ENCODE results near the gene OSGEP.

Gene OSGEP
- 50.4 to 60.2 (median 51.5) reads per million in 3 donors for total RNA-seq

DNA sequence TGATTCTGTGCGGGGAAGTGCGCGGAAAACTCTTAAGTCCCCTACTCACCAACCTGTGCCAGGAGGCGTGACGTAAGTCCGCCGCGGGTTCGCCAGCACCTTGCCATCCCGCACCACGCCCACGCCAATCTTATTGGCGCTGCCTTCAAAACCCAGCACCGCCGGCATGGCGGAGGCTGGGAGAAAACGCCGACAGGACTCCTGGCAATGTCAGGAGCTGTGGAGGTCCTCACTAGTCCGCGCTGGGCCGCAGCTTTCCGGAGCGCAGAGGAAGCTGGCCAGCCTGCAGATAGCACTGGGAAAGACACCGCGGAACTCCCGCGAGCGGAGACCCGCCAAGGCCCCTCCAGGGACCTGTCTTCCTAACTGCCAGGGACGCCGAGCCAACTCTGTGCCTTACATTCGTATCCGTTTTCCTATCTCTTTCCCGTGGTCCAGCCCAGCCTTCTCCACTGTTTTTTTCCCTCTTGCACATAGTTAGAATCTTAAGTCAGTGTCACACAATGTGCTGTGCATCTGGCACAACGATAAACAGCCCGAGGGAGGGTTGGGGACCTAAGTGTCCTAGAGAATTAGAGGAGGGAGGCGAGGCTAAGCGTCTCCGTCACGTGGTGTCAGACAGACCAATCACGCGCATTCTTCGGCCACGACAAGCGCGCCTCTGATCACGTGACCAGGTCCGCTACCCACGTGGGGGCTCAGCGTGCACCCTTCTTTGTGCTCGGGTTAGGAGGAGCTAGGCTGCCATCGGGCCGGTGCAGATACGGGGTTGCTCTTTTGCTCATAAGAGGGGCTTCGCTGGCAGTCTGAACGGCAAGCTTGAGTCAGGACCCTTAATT, at the start of gene OSGEP, which contains the start of gene APEX1:
OSGEP (minus strand) TSS at position 297 of the 839 bp plus-strand sequence; CDS start at position 168, 129 bp downstream.
APEX1 (plus strand) TSS at position 711 of the 839 bp plus-strand sequence. CDS start 420 bp downstream, outside the sequence.
- Histone ChIP-seq H3K4me3 (ENCODE audit: insufficient read depth, low read depth, low read length, poor library complexity, severe bottlenecking) (peak within 1 kb of the TSS; percentile 80), H3K4me1 (ENCODE audit: control insufficient read depth, insufficient read depth, low read length, poor library complexity, severe bottlenecking) (peaks cover 12% of the 10 kb centered on the region), H3K27ac (ENCODE audit: insufficient read depth, low read length, poor library complexity, severe bottlenecking) (peak within 1 kb of the TSS; percentile 90), H3K9me3 (ENCODE audit: control insufficient read depth, low read length) (no peaks in the 10 kb centered on the region), H3K36me3 (ENCODE audit: control insufficient read depth, insufficient read depth, low read length) (peaks cover 55% of the 10 kb centered on the region), H3K27me3 (replicated peaks; ENCODE audit: control insufficient read depth, insufficient read depth, low read length, poor library complexity, severe bottlenecking) (no peaks in the 10 kb centered on the region)
- peak; percentile 91 to 98 (median 96) for DNase-seq

- Histone ChIP-seq H3K4me3 (ENCODE audit: insufficient read depth, low read depth, low read length, poor library complexity, severe bottlenecking) (no peak overlapping the region), H3K4me1 (ENCODE audit: control insufficient read depth, insufficient read depth, low read length, poor library complexity, severe bottlenecking) (no peaks in the 10 kb centered on the region), H3K27me3 (replicated peaks; ENCODE audit: control insufficient read depth, insufficient read depth, low read length, poor library complexity, severe bottlenecking) (no peaks in the 10 kb centered on the region), H3K27ac (ENCODE audit: insufficient read depth, low read length, poor library complexity, severe bottlenecking) (no peak overlapping the region), H3K36me3 (ENCODE audit: control insufficient read depth, insufficient read depth, low read length) (no peaks in the 10 kb centered on the region), H3K9me3 (ENCODE audit: control insufficient read depth, low read length) (no peaks in the 10 kb centered on the region)
- DNase-seq, result no peak
Measured at GRCh38 chr14:20503898-20504297, 49.3 kb upstream of the OSGEP start.

- Histone ChIP-seq H3K36me3 (ENCODE audit: control insufficient read depth, insufficient read depth, low read length) (no peaks in the 10 kb centered on the region), H3K27me3 (replicated peaks; ENCODE audit: control insufficient read depth, insufficient read depth, low read length, poor library complexity, severe bottlenecking) (no peaks in the 10 kb centered on the region), H3K4me3 (ENCODE audit: insufficient read depth, low read depth, low read length, poor library complexity, severe bottlenecking) (no peak overlapping the region), H3K4me1 (ENCODE audit: control insufficient read depth, insufficient read depth, low read length, poor library complexity, severe bottlenecking) (no peaks in the 10 kb centered on the region), H3K9me3 (ENCODE audit: control insufficient read depth, low read length) (no peaks in the 10 kb centered on the region), H3K27ac (ENCODE audit: insufficient read depth, low read length, poor library complexity, severe bottlenecking) (no peak overlapping the region)
- no peak for DNase-seq
Measured at GRCh38 chr14:20501346-20501745, 46.7 kb upstream of the OSGEP start.

GRCh38 chr14:20499881-20500280, 45.3 kb upstream of the OSGEP start:
- Histone ChIP-seq H3K27ac (ENCODE audit: insufficient read depth, low read length, poor library complexity, severe bottlenecking) (no peak overlapping the region), H3K9me3 (ENCODE audit: control insufficient read depth, low read length) (no peaks in the 10 kb centered on the region), H3K4me3 (ENCODE audit: insufficient read depth, low read depth, low read length, poor library complexity, severe bottlenecking) (no peak overlapping the region), H3K27me3 (replicated peaks; ENCODE audit: control insufficient read depth, insufficient read depth, low read length, poor library complexity, severe bottlenecking) (no peaks in the 10 kb centered on the region), H3K4me1 (ENCODE audit: control insufficient read depth, insufficient read depth, low read length, poor library complexity, severe bottlenecking) (no peaks in the 10 kb centered on the region), H3K36me3 (ENCODE audit: control insufficient read depth, insufficient read depth, low read length) (no peaks in the 10 kb centered on the region)
- no peak for DNase-seq

GRCh38 chr14:20499108-20499507, 44.5 kb upstream of the OSGEP start:
- Histone ChIP-seq H3K4me3 (ENCODE audit: insufficient read depth, low read depth, low read length, poor library complexity, severe bottlenecking) (no peak overlapping the region), H3K27me3 (replicated peaks; ENCODE audit: control insufficient read depth, insufficient read depth, low read length, poor library complexity, severe bottlenecking) (no peaks in the 10 kb centered on the region), H3K4me1 (ENCODE audit: control insufficient read depth, insufficient read depth, low read length, poor library complexity, severe bottlenecking) (no peaks in the 10 kb centered on the region), H3K36me3 (ENCODE audit: control insufficient read depth, insufficient read depth, low read length) (no peaks in the 10 kb centered on the region), H3K27ac (ENCODE audit: insufficient read depth, low read length, poor library complexity, severe bottlenecking) (no peak overlapping the region), H3K9me3 (ENCODE audit: control insufficient read depth, low read length) (no peaks in the 10 kb centered on the region)
- no peak for DNase-seq

- Histone ChIP-seq H3K36me3 (ENCODE audit: control insufficient read depth, insufficient read depth, low read length) (no peaks in the 10 kb centered on the region), H3K9me3 (ENCODE audit: control insufficient read depth, low read length) (no peaks in the 10 kb centered on the region), H3K27ac (ENCODE audit: insufficient read depth, low read length, poor library complexity, severe bottlenecking) (no peak overlapping the region), H3K27me3 (replicated peaks; ENCODE audit: control insufficient read depth, insufficient read depth, low read length, poor library complexity, severe bottlenecking) (no peaks in the 10 kb centered on the region), H3K4me3 (ENCODE audit: insufficient read depth, low read depth, low read length, poor library complexity, severe bottlenecking) (no peak overlapping the region), H3K4me1 (ENCODE audit: control insufficient read depth, insufficient read depth, low read length, poor library complexity, severe bottlenecking) (no peaks in the 10 kb centered on the region)
- DNase-seq, result no peak
Measured at GRCh38 chr14:20498622-20499021, 44.0 kb upstream of the OSGEP start.

- H3K4me1 ChIP-seq (ENCODE audit: control insufficient read depth, insufficient read depth, low read length, poor library complexity, severe bottlenecking), result peaks cover 8% of the 10 kb centered on the region
- H3K4me3 ChIP-seq (ENCODE audit: insufficient read depth, low read depth, low read length, poor library complexity, severe bottlenecking), result no peak overlapping the region
- H3K9me3 ChIP-seq (ENCODE audit: control insufficient read depth, low read length), result no peaks in the 10 kb centered on the region
- H3K27me3 ChIP-seq (replicated peaks; ENCODE audit: control insufficient read depth, insufficient read depth, low read length, poor library complexity, severe bottlenecking), result no peaks in the 10 kb centered on the region
- no peak overlapping the region for H3K27ac ChIP-seq (ENCODE audit: insufficient read depth, low read length, poor library complexity, severe bottlenecking)
- no peak for DNase-seq
- H3K36me3 ChIP-seq (ENCODE audit: control insufficient read depth, insufficient read depth, low read length), result no peaks in the 10 kb centered on the region
Measured at GRCh38 chr14:20494935-20495766, 40.5 kb upstream of the OSGEP start.

DNA sequence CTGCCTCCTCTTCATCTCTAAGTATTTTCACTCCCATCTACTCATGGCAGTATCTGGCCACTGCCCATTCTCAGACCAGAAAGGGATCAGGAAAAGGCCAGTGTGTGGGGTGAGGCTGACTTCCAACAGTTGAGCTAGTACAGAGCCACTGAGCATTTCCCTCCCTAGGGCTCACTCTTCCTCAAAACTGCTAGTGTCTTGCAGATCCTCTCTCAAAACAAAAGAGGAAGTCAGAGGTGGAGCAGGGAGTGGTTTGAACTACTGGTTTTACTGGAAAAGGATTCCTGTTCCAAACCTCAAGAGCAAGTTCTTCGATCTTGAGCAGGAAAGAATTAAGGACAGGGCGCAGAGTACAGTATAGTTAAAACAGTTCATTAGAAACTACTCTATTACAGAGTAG, 39.0 kb upstream of the OSGEP start:
- H3K9me3 ChIP-seq (ENCODE audit: control insufficient read depth, low read length), result no peaks in the 10 kb centered on the region
- H3K27me3 ChIP-seq (replicated peaks; ENCODE audit: control insufficient read depth, insufficient read depth, low read length, poor library complexity, severe bottlenecking), result no peaks in the 10 kb centered on the region
- no peak overlapping the region for H3K27ac ChIP-seq (ENCODE audit: insufficient read depth, low read length, poor library complexity, severe bottlenecking)
- no peaks in the 10 kb centered on the region for H3K36me3 ChIP-seq (ENCODE audit: control insufficient read depth, insufficient read depth, low read length)
- DNase-seq, result no peak
- H3K4me3 ChIP-seq (ENCODE audit: insufficient read depth, low read depth, low read length, poor library complexity, severe bottlenecking), result no peak overlapping the region
- peaks cover 22% of the 10 kb centered on the region for H3K4me1 ChIP-seq (ENCODE audit: control insufficient read depth, insufficient read depth, low read length, poor library complexity, severe bottlenecking)

GRCh38 chr14:20492486-20492885, 37.9 kb upstream of the OSGEP start:
- Histone ChIP-seq H3K4me1 (ENCODE audit: control insufficient read depth, insufficient read depth, low read length, poor library complexity, severe bottlenecking) (peaks cover 24% of the 10 kb centered on the region), H3K4me3 (ENCODE audit: insufficient read depth, low read depth, low read length, poor library complexity, severe bottlenecking) (no peak overlapping the region), H3K27ac (ENCODE audit: insufficient read depth, low read length, poor library complexity, severe bottlenecking) (no peak overlapping the region), H3K36me3 (ENCODE audit: control insufficient read depth, insufficient read depth, low read length) (no peaks in the 10 kb centered on the region), H3K9me3 (ENCODE audit: control insufficient read depth, low read length) (no peaks in the 10 kb centered on the region), H3K27me3 (replicated peaks; ENCODE audit: control insufficient read depth, insufficient read depth, low read length, poor library complexity, severe bottlenecking) (no peaks in the 10 kb centered on the region)
- no peak for DNase-seq

- DNase-seq, result no peak
- no peaks in the 10 kb centered on the region for H3K27me3 ChIP-seq (replicated peaks; ENCODE audit: control insufficient read depth, insufficient read depth, low read length, poor library complexity, severe bottlenecking)
- no peaks in the 10 kb centered on the region for H3K36me3 ChIP-seq (ENCODE audit: control insufficient read depth, insufficient read depth, low read length)
- no peaks in the 10 kb centered on the region for H3K9me3 ChIP-seq (ENCODE audit: control insufficient read depth, low read length)
- H3K27ac ChIP-seq (ENCODE audit: insufficient read depth, low read length, poor library complexity, severe bottlenecking), result no peak overlapping the region
- peaks cover 34% of the 10 kb centered on the region for H3K4me1 ChIP-seq (ENCODE audit: control insufficient read depth, insufficient read depth, low read length, poor library complexity, severe bottlenecking)
- no peak overlapping the region for H3K4me3 ChIP-seq (ENCODE audit: insufficient read depth, low read depth, low read length, poor library complexity, severe bottlenecking)
Measured at GRCh38 chr14:20490563-20490962, 36.0 kb upstream of the OSGEP start.

All from effector memory CD4-positive, alpha-beta T cell (primary cell).